UCSD-AML1 (cell line): ENCODE data around the gene RBBP9.
"Not testable (repeated sequence)": the region's sequence is repeated elsewhere in the genome, so short reads cannot be mapped to it uniquely, and the experiment has no call there.

Source experiments
- DNase-seq: peaks from one replicate; lab custom pipeline; 2025; ENCODE audit not compliant: unreplicated experiment; lab: John Stamatoyannopoulos, UW

Gene RBBP9

DNA sequence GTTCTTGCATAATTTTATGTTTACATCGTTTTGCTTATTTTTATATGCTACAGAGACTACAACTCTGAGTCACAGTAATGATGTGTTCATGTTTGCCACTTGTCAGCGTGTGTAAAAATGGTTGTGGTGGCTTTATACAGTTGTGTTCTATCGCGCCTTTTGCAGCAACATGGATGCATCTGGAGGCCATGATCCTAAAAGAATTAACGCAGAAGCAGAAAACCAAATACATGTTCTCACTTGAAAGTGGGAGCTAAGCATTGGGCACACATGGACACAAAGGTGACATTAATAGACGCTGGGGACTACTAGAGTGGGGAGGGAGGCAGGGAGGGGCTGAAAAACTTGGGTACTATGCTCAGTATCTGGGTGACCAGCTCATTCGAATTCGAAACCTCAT is 9.7 kb upstream of the RBBP9 start:
- no peak for DNase-seq

DNA sequence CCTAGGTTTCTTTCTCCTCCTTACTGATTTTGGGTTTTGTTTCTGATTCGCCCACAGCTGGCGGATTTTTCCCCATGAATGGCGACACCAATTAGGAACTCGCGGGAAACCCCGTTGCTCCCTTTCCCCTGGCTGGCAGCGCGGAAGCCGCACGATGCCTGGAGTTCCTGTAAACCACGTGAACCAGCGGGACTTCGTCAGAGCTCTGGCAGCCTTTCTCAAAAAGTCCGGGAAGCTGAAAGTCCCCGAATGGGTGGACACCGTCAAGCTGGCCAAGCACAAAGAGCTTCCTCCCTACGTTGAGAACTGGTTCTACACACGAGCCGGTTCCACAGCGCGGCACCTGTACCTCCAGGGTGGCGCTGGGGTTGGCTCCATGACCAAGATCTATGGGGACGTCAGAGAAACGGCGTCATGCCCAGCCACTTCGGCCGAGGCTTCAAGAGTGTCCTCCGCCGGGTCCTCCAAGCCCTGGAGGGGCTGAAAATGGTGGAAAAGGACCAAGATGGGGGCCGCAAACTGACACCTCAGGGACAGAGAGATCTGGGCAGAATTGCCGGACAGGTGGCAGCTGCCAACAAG is 7.5 kb upstream of the RBBP9 start:
- DNase-seq = no peak

DNA sequence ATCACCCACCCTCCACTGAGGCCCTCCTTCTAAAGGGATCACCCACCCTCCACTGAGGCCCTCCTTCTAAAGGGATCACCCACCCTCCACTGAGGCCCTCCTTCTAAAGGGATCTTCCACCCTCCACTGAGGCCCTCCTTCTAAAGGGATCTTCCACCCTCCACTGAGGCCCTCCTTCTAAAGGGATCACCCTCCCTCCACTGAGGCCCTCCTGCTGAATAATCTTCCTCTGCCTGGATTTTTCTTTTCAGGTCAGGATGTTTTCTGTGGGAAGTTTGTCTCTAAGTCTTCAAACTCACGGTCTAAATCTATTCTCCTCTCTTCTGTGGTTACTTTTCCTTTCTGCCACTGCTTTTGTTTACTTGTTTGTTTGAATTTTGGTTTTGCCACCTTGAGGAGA is 4.6 kb upstream of the RBBP9 start:
- not testable (repeated sequence) for DNase-seq

DNA sequence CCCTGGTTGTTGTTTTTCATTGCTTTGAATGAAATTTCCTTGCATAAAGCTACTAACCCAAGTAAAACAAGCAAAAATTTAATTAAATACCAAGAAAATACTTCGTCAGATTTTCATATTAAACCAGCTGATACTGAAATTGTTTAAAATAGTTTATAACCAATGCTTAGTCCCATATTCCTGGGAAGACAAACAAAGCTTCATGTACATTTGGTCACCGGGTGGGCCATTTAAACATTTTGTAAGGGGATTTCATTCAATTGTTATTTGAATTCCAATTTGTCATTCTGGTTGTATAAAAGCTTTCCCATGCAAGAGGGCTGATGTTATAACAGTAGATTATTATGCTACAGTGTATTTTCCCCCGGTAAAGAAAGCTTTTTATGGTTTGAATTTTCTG is 578 bp upstream of the RBBP9 start:
- no peak for DNase-seq

DNA sequence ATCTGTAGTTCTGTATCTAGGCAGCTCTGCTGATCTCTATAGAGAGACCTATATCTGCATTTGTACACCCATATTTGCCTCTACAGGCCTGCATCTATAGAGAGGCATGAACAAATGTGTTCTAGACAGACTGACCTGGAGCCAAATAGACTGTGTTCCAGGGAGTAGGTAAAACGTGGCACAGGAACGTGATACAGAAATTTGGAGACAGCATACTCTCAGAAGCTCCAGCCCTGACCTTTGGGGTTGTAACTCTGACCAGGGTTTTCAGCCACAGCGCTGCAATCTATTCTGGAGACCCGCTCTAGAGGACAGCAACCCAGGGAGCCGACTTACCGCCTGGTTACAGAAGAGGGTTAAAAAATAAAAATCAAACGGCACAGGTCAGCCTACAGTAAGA is 983 bp downstream of the RBBP9 start:
- DNase-seq = no peak

DNA sequence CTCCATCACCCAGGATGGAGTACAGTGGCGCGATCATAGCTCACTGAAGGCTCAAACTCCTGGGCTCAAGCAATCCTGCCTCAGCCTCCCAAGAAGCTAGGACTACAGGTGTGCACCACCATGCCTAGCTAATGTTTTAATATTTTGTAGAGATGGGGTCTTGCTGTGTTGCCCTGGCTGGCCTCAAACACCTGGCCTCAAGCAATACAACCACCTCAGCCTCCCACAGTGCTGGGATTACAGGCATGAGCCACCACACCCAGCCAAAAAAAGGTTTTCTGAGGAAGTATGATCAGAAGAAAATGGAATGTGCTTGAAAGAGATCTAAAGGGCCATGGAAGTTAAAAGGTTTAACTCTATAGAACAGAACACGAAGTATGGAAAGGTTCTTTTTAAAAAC is 8.7 kb downstream of the RBBP9 start:
- no peak for DNase-seq

DNA sequence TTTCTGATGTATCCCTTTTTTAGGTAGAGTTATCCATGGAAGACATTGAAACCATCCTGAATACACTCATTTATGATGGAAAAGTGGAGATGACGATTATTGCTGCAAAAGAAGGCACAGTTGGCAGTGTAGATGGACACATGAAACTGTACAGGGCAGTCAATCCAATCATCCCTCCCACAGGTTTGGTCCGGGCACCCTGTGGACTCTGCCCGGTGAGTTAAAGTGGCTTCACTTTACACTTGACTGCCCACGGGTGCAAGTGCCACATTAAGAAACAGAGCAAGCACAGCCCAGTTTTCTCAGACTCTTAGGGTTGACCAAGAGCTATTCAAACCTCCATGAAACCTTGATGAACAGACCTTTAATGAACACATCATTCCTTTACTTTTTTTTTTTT is 15.4 kb downstream of the RBBP9 start:
- no peak for DNase-seq

DNA sequence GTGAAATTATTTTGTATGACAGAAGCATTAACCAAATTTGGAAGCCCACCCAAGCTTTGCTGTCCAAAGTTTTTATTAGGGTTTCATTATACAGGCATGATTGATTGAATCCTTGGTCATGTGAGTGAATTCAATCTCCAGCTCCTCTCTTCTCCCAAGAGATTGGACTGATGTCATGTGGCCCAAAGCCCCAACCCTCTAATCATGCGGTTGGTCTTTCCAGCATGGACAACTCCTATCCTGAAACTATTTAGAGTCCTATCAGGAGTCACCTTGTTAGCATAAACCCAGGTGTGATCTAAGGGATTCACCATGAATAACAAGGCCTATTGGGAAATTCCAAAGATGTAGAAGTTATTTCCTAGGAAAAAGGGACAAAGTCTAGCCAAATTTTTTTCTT is 19.2 kb downstream of the RBBP9 start:
- no peak for DNase-seq

DNA sequence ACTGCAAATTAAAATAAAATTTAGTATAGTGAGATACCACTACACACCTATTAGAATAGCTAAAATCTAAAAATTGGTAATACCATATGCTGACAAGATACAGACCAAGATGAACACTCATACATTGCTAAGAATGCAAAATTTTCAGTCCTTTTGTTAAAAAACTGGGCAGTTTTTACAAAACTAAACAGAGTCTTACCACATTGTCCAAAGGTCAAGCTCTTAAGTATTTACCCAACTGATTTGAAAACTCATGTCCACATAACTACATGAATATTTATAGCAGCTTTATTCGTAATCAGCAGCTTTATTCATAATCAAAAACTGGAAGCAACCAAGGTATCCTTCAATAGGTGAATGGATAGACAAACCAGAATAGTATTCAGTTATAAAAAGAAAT is 19.8 kb downstream of the RBBP9 start:
- no peak for DNase-seq

DNA sequence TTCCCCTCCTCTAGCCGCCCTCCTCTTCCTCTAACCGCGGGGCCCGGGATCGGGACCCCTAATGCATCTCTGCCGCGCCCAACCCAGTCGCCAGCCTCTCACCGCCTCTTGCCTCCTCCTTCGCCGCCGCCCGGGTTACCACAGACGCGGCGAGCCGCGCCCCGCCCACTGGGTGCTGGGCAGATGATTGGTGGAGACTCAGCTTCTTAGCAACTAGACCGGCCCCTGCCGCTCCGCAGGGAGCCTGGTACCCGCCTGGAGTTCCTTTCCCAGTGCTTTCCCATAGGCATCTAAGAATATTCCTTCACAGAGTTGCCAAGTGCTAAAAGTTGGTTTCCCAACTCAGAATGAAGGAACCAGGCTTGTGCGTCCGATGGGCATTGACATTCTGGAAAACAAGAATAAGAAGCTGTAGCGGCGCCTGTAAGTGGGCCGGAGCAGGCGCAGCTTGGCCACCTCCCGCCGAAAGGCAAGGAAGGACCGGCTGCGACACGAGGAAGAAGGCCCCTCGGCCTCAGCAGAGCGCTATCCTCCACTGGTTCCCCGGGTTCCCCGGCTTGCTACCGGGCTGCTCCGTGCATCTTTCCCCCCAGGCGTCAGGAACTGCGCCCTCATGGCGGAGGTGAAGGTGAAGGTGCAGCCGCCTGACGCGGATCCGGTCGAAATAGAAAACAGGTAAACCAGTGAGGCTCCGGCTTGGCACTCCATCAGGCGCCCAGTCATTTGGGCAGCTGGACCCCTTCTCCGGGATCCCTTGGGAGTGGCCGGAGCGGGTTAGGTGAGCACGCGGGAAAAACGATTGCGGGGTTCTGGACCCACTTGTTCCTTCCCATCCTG is 29.9 kb downstream of the RBBP9 start, which contains the start of the genes DZANK1 and POLR3F:
DZANK1 (minus strand) TSS at position 137 of the 837 bp plus-strand sequence. CDS start 1,672 bp downstream, outside the sequence.
POLR3F (plus strand) TSS at position 497 of the 837 bp plus-strand sequence; CDS start at position 614, 117 bp downstream.
- DNase-seq = peak; percentile 96

DNA sequence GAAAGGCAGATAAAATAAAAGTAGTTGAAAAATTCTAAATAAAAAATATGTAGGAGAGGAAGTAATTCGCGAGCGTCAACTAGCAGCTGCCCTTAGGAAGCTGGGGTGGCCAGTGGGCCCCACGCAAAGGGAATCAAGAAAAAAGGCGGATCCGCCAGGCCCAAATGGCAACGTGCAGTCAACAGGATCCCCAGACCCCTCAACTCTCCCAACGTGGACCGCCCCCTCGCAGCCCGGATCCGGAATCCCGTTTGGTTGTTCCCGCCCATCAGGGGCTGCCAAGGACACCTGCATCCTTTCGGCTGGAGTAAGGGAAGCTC is 30.5 kb downstream of the RBBP9 start:
- no peak for DNase-seq

DNA sequence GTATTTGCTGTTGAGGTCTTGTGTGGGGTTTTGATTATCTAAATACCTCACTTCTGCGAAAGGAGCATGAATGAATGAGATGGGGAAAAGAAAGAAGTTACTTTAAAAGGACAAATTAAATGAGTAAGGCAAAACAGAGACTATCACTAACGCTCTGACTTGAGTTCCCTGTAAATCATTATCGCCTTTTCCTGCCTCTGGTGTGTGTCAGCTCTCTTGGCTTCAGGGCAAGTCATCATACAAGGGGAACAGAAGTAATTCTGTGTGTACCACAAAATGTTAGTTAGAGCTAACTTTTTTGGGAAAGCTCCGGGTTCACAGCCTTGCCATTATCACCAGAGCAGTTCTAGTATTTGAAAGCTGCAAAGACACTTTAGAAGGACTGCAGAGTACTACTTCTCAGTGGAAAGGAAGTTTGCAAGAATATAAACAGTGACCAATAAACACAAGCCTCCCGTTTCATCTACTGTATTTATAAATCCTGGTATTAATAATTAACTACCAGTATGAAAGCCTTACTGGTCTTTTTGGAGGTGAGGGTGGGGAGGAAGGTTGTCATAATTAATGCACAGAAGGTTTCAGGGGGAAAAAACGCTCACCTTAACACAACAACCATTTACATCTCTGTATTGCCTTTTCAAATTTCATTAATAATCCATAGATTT is 31.4 kb downstream of the RBBP9 start:
- DNase-seq = no peak

DNA sequence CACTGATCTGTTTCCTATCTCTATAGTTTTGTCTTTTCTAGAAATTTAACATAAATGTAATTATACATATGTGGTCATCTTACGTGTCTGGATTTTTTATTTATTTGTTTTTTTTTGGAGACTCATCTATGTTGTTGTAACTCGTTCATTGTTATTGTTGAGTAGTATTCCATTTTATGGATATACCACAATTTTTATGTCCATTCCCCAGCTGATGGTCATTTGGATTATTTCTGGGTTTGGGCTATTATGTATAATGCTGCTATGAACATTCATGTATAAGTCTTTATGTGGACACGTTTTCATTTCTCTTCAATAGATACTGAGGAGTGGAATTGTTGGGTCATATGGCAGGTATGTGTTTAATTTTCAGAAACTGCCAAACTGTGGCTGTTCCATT is 40.4 kb downstream of the RBBP9 start:
- DNase-seq = no peak

DNA sequence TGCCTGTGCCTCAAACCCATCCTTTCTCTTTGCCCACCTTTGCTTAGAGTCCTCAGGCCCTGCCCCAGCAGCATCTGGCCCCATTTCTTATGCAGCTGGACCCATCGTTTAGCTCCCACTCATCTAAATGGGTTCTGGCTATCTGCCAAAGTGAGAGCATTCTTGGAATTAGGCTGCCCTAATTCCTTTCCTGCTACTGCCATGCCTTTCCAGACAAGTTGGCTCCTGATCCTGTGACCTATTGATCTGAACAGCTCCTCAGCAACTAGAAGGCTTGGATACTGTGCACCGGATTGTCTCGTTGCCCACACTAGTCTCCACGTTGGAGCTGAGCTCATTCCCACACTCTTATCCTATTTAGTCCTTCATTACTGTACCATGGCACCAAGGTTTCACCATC is 53.1 kb downstream of the RBBP9 start:
- no peak for DNase-seq

DNA sequence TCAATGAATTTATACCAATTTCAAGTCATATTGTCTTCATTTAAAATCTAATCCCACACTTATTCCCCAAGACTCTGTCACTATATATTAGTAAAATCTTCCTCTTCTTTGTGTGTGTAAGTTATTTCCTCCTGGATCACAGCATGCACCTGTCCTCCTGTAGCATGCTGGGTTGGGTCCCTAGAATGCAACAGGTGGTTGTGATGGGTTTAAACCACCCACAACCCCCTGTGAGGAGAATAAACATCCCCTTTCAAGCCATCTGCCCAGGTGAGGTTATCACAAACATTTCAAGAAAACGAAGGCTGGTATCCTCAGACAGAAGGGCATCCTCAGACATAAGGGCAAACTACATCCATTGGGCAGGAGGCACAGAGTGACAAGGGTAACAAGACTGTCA is 56.6 kb downstream of the RBBP9 start:
- DNase-seq = no peak

DNA sequence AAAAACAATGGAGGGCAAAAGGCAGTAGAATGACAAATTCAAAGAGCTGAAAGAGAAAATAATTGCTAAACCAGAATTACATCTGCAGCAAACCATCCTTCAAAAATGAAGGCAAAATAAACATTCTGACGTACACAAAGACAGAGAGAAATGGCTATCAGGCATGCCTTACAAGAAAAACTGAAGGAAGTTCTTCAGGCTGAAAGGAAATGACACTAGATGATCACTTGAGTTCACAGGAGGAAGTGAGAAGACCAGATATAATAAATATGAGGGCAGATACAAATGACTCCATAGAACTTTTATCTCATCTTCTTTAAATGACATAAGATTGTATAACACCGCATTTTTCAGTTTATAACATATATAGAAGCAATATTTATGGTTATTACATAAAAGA is 60.2 kb downstream of the RBBP9 start:
- DNase-seq = no peak
